Skeletal muscle satellite cell (primary cell): ENCODE measurements around the gene CALHM1.
A peak's percentile ranks its signal among the peaks of the same experiment; 100 is the strongest.

Experiments used
- H3K27me3 ChIP-seq: 2 replicates; pipeline ENCODE4 v1.7.0; 2013; ENCODE audit warnings: low read length; ENCODE audit not compliant: control insufficient read depth, insufficient read depth
- H3K36me3 ChIP-seq: 2 replicates; pipeline ENCODE4 v1.7.0; 2013; ENCODE audit warnings: mild to moderate bottlenecking, control low read depth, low read length; ENCODE audit not compliant: insufficient read depth
- H3K4me1 ChIP-seq: 2 replicates; pipeline ENCODE4 v1.7.0; 2013; ENCODE audit warnings: low read length; ENCODE audit not compliant: control insufficient read depth, insufficient read depth
- H3K4me2 ChIP-seq: 2 replicates; pipeline ENCODE4 v1.7.0; 2013; ENCODE audit warnings: mild to moderate bottlenecking, low read length
- H3K4me3 ChIP-seq: 2 replicates; pipeline ENCODE4 v1.7.0; 2013; ENCODE audit warnings: low read length
- H3K9ac ChIP-seq: 2 replicates; pipeline ENCODE4 v1.7.0; 2013; ENCODE audit warnings: mild to moderate bottlenecking, low read depth, low read length, moderate library complexity
- H3K9me3 ChIP-seq: replicated peaks from 2 replicates; pipeline ENCODE4 v1.7.0; 2013; ENCODE audit warnings: mild to moderate bottlenecking, control low read depth, low read length

The CALHM1 gene

GRCh38 chr10:103466734-103467133 lies 8.0 kb upstream of the CALHM1 start:
- H3K9ac ChIP-seq = no peak overlapping the region
- H3K9me3 ChIP-seq = no peaks in the 10 kb centered on the region
- H3K4me1 ChIP-seq = peaks cover 7% of the 10 kb centered on the region
- H3K4me3 ChIP-seq = no peak overlapping the region
- H3K36me3 ChIP-seq = no peaks in the 10 kb centered on the region
- H3K4me2 ChIP-seq = no peak overlapping the region
- H3K27me3 ChIP-seq = peaks cover 25% of the 10 kb centered on the region

GRCh38 chr10:103465411-103466179 lies 6.9 kb upstream of the CALHM1 start:
- Histone ChIP-seq H3K4me1 (no peaks in the 10 kb centered on the region), H3K9me3 (no peaks in the 10 kb centered on the region), H3K9ac (no peak overlapping the region), H3K4me2 (no peak overlapping the region), H3K36me3 (no peaks in the 10 kb centered on the region), H3K4me3 (no peak overlapping the region), H3K27me3 (peaks cover 25% of the 10 kb centered on the region)

GRCh38 chr10:103463499-103463898 lies 4.8 kb upstream of the CALHM1 start:
- H3K9me3 ChIP-seq = no peaks in the 10 kb centered on the region
- H3K36me3 ChIP-seq = no peaks in the 10 kb centered on the region
- H3K9ac ChIP-seq = no peak overlapping the region
- no peak overlapping the region for H3K4me3 ChIP-seq
- no peaks in the 10 kb centered on the region for H3K4me1 ChIP-seq
- H3K27me3 ChIP-seq = peaks cover 17% of the 10 kb centered on the region
- H3K4me2 ChIP-seq = no peak overlapping the region

- Histone ChIP-seq H3K27me3 (peaks cover 11% of the 10 kb centered on the region), H3K9ac (no peak overlapping the region), H3K36me3 (no peaks in the 10 kb centered on the region), H3K4me1 (no peaks in the 10 kb centered on the region), H3K4me2 (no peak overlapping the region), H3K9me3 (no peaks in the 10 kb centered on the region), H3K4me3 (no peak overlapping the region)
Observed at GRCh38 chr10:103459615-103460014, 915 bp upstream of the CALHM1 start.

- H3K4me1 ChIP-seq = no peaks in the 10 kb centered on the region
- no peak overlapping the region for H3K4me2 ChIP-seq
- no peak overlapping the region for H3K9ac ChIP-seq
- H3K27me3 ChIP-seq = peaks cover 3% of the 10 kb centered on the region
- H3K9me3 ChIP-seq = no peaks in the 10 kb centered on the region
- no peak overlapping the region for H3K4me3 ChIP-seq
- H3K36me3 ChIP-seq = no peaks in the 10 kb centered on the region
Observed at GRCh38 chr10:103457896-103458583, 660 bp downstream of the CALHM1 start.

GRCh38 chr10:103457176-103457712 lies 1.5 kb downstream of the CALHM1 start:
- Histone ChIP-seq H3K4me2 (no peak overlapping the region), H3K4me3 (no peak overlapping the region), H3K36me3 (no peaks in the 10 kb centered on the region), H3K27me3 (peaks cover under 1% of the 10 kb centered on the region), H3K9me3 (no peaks in the 10 kb centered on the region), H3K9ac (no peak overlapping the region), H3K4me1 (peaks cover 8% of the 10 kb centered on the region)

GRCh38 chr10:103456074-103456660 lies 2.5 kb downstream of the CALHM1 start:
- Histone ChIP-seq H3K9ac (no peak overlapping the region), H3K4me2 (no peak overlapping the region), H3K9me3 (no peaks in the 10 kb centered on the region), H3K4me1 (peaks cover 10% of the 10 kb centered on the region), H3K27me3 (no peaks in the 10 kb centered on the region), H3K36me3 (no peaks in the 10 kb centered on the region), H3K4me3 (no peak overlapping the region)

GRCh38 chr10:103455235-103455634 lies 3.5 kb downstream of the CALHM1 start:
- H3K27me3 ChIP-seq = no peaks in the 10 kb centered on the region
- H3K9ac ChIP-seq = no peak overlapping the region
- H3K36me3 ChIP-seq = peaks cover 3% of the 10 kb centered on the region
- H3K4me2 ChIP-seq = no peak overlapping the region
- H3K9me3 ChIP-seq = no peaks in the 10 kb centered on the region
- H3K4me1 ChIP-seq = peaks cover 19% of the 10 kb centered on the region
- H3K4me3 ChIP-seq = no peak overlapping the region

GRCh38 chr10:103454026-103454425 lies 4.7 kb downstream of the CALHM1 start:
- Histone ChIP-seq H3K4me3 (no peak overlapping the region), H3K9me3 (no peaks in the 10 kb centered on the region), H3K27me3 (no peaks in the 10 kb centered on the region), H3K4me2 (no peak overlapping the region), H3K9ac (no peak overlapping the region), H3K4me1 (peaks cover 32% of the 10 kb centered on the region), H3K36me3 (peaks cover 15% of the 10 kb centered on the region)

GRCh38 chr10:103452506-103453230 lies 6.0 kb downstream of the CALHM1 start:
- Histone ChIP-seq H3K9ac (peak overlapping the region; percentile 89), H3K36me3 (peaks cover 18% of the 10 kb centered on the region), H3K4me2 (peak overlapping the region; percentile 95), H3K9me3 (no peaks in the 10 kb centered on the region), H3K4me1 (peaks cover 39% of the 10 kb centered on the region), H3K27me3 (no peaks in the 10 kb centered on the region), H3K4me3 (peak overlapping the region; percentile 91)
